ENCODE measurements around the gene GRIN3B.
"Not testable (repeated sequence)": the region's sequence is repeated elsewhere in the genome, so short reads cannot be mapped to it uniquely, and the experiment has no call there.

Gene GRIN3B

GRCh38 chr19:1018932-1019615 lies 18.9 kb downstream of the GRIN3B start:
- DNase-seq (ENCODE audit: low read depth, low spot score) = no peak

GRCh38 chr19:1019616-1019961 lies 19.4 kb downstream of the GRIN3B start:
- DNase-seq (ENCODE audit: low read depth, low spot score) = no peak

GRCh38 chr19:1019980-1020867 lies 20.0 kb downstream of the GRIN3B start:
- no peak for DNase-seq (ENCODE audit: low read depth, low spot score)

- DNase-seq (ENCODE audit: low read depth, low spot score) = peak; percentile 96
Measured at GRCh38 chr19:1020868-1021425, 20.7 kb downstream of the GRIN3B start, which contains the start of gene TMEM259. TSS of gene TMEM259 (minus strand) at chr19:1021123. CDS start at chr19:1020996, 127 bp downstream.

- DNase-seq (ENCODE audit: low read depth, low spot score) = not testable (repeated sequence)
Measured at GRCh38 chr19:1023883-1024188, 23.6 kb downstream of the GRIN3B start.

- DNase-seq (ENCODE audit: low read depth, low spot score) = not testable (repeated sequence)
Measured at GRCh38 chr19:1025080-1025479, 24.9 kb downstream of the GRIN3B start.

GRCh38 chr19:1025960-1026782 lies 26.0 kb downstream of the GRIN3B start, which contains the start of gene CNN2:
TSS of gene CNN2 (plus strand) at chr19:1026608. CDS start at chr19:1026662, 54 bp downstream.
- DNase-seq (ENCODE audit: low read depth, low spot score) = no peak

- no peak for DNase-seq (ENCODE audit: low read depth, low spot score)
Measured at GRCh38 chr19:1026783-1027649, 26.8 kb downstream of the GRIN3B start.

GRCh38 chr19:1027650-1028061 lies 27.4 kb downstream of the GRIN3B start:
- DNase-seq (ENCODE audit: low read depth, low spot score) = no peak

- no peak for DNase-seq (ENCODE audit: low read depth, low spot score)
Measured at GRCh38 chr19:1028062-1028926, 28.1 kb downstream of the GRIN3B start.

GRCh38 chr19:1032264-1032867 lies 32.1 kb downstream of the GRIN3B start:
- DNase-seq (ENCODE audit: low read depth, low spot score) = no peak

GRCh38 chr19:1035998-1036621 lies 35.9 kb downstream of the GRIN3B start:
- no peak for DNase-seq (ENCODE audit: low read depth, low spot score)

- no peak for DNase-seq (ENCODE audit: low read depth, low spot score)
Measured at GRCh38 chr19:1037621-1038064, 37.4 kb downstream of the GRIN3B start.

- DNase-seq (ENCODE audit: low read depth, low spot score) = no peak
Measured at GRCh38 chr19:1038978-1039645, 38.9 kb downstream of the GRIN3B start.

- peak; percentile 93 for DNase-seq (ENCODE audit: low read depth, low spot score)
Measured at GRCh38 chr19:1039646-1040475, 39.6 kb downstream of the GRIN3B start, which contains the start of gene ABCA7. TSS of gene ABCA7 (plus strand) at chr19:1040107. CDS start at chr19:1041362, 1,255 bp downstream.

GRCh38 chr19:1040476-1041271 lies 40.5 kb downstream of the GRIN3B start:
- peak; percentile 75 for DNase-seq (ENCODE audit: low read depth, low spot score)

Data from activated CD4-positive, CD25-positive, alpha-beta regulatory T cell treated with anti-CD3 and anti-CD28 coated beads, Interleukin-2, amount 50 U/mL, for 16 hours (primary cell).